GM12891 (cell line): ENCODE results near the gene CPNE8.

Experiments used
- POLR2A ChIP-seq: IDR thresholded peaks from 2 replicates; pipeline ENCODE4 v1.6.1; 2011; ENCODE audit warnings: low read depth, low read length, control low read depth
- POLR2AphosphoS5 ChIP-seq: IDR thresholded peaks from 2 replicates; pipeline ENCODE4 v1.6.1; 2011; ENCODE audit warnings: low read depth, low read length, control low read depth
- TAF1 ChIP-seq: IDR thresholded peaks from 2 replicates; pipeline ENCODE4 v1.6.1; 2011; ENCODE audit warnings: low read depth, low read length, control low read depth

DNA sequence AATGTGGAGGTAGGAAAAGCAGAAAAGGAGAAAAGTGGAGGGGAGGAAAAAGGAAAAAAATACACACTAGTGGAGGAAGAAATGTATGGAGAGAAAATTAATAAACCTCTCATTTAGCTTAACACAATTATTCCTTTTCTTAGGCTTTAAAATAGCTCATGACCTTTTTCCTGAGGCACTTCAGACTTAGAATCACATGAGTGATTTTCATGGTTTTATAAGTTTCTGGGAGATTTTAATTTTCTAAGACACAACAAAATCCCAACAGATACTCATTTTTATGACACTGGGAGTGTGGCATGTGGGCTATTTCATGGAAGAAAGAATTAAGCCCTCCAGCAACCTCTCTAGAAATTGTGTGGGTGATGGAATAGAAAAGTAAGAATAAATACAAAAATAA, 214.7 kb downstream of the CPNE8 start:
- TF ChIP-seq TAF1 (no peak), POLR2AphosphoS5 (no peak), POLR2A (no peak)
